ENCODE data around the gene RNU6-8. TPM values are rescaled to one million over a fixed set of nuclear protein-coding genes. Genes with fewer than 3 reads are reported as not detected.
A peak's percentile ranks its signal among the peaks of the same experiment; 100 is the strongest.

Gene RNU6-8
- total RNA-seq, 1 donor from 2014 or later: not detected

- DNase-seq: no peak
- H3K4me3 ChIP-seq: no peak overlapping the region
- H3K9me3 ChIP-seq: no peaks in the 10 kb centered on the region
- H3K36me3 ChIP-seq: no peaks in the 10 kb centered on the region
- no peak for ATAC-seq
- no peak for TF ChIP-seq CTCF (IDR thresholded peaks at IDR 0.05)
- H3K27me3 ChIP-seq: no peaks in the 10 kb centered on the region
- no peak overlapping the region for H3K27ac ChIP-seq
- intact Hi-C loops (cut with DNase I): no loop called here
- H3K4me1 ChIP-seq: no peaks in the 10 kb centered on the region
Measured at GRCh38 chr14:32190673-32191072, 12.4 kb downstream of the RNU6-8 start.

- ATAC-seq: no peak
- intact Hi-C loops (cut with DNase I): no loop called here
- H3K4me3 ChIP-seq: no peak overlapping the region
- H3K27me3 ChIP-seq: no peaks in the 10 kb centered on the region
- no peak for TF ChIP-seq CTCF (IDR thresholded peaks at IDR 0.05)
- no peaks in the 10 kb centered on the region for H3K36me3 ChIP-seq
- no peak for DNase-seq
- no peak overlapping the region for H3K27ac ChIP-seq
- no peaks in the 10 kb centered on the region for H3K9me3 ChIP-seq
- H3K4me1 ChIP-seq: no peaks in the 10 kb centered on the region
Measured at GRCh38 chr14:32189811-32190210, 13.3 kb downstream of the RNU6-8 start.

- TF ChIP-seq CTCF (IDR thresholded peaks at IDR 0.05): no peak
- Histone ChIP-seq H3K4me3 (no peak overlapping the region), H3K9me3 (no peaks in the 10 kb centered on the region), H3K27me3 (no peaks in the 10 kb centered on the region), H3K36me3 (no peaks in the 10 kb centered on the region), H3K4me1 (no peaks in the 10 kb centered on the region), H3K27ac (no peak overlapping the region)
- intact Hi-C loops (cut with DNase I): no loop called here
- DNase-seq (no peak), ATAC-seq (no peak)
Measured at GRCh38 chr14:32186248-32186647, 16.8 kb downstream of the RNU6-8 start.

GRCh38 chr14:32185097-32185496, 18.0 kb downstream of the RNU6-8 start:
- Histone ChIP-seq H3K27me3 (no peaks in the 10 kb centered on the region), H3K4me1 (no peaks in the 10 kb centered on the region), H3K4me3 (no peak overlapping the region), H3K27ac (no peak overlapping the region), H3K9me3 (no peaks in the 10 kb centered on the region), H3K36me3 (no peaks in the 10 kb centered on the region)
- no peak for DNase-seq
- ATAC-seq: no peak
- TF ChIP-seq CTCF (IDR thresholded peaks at IDR 0.05): no peak
- intact Hi-C loops (cut with DNase I): no loop called here

GRCh38 chr14:32183151-32184058, 19.7 kb downstream of the RNU6-8 start:
- H3K4me3 ChIP-seq: no peak overlapping the region
- no peak overlapping the region for H3K27ac ChIP-seq
- peak; percentile 60 for ATAC-seq
- DNase-seq: no peak
- no peak for TF ChIP-seq CTCF (IDR thresholded peaks at IDR 0.05)
- H3K27me3 ChIP-seq: no peaks in the 10 kb centered on the region
- H3K36me3 ChIP-seq: no peaks in the 10 kb centered on the region
- no peaks in the 10 kb centered on the region for H3K9me3 ChIP-seq
- no peaks in the 10 kb centered on the region for H3K4me1 ChIP-seq
- intact Hi-C loops (cut with DNase I): no loop called here

Data from upper lobe of right lung (tissue), 1 donor.